C4-2B (cell line): ENCODE data around the gene TRAK1.

Experiments
- CTCF ChIP-seq: fragments of 450-650 bp; conservative IDR thresholded peaks from 2 replicates; pipeline ENCODE4 v1.5.1; 2017; ENCODE audit warnings: mild to moderate bottlenecking
- ZFX ChIP-seq: fragments of 450-650 bp; IDR thresholded peaks from 2 replicates; pipeline ENCODE4 v1.6.1; 2017

GRCh38 chr3:42198709-42199108 lies 107.6 kb downstream of the TRAK1 start:
- no peak for TF ChIP-seq CTCF
- no peak for TF ChIP-seq ZFX
